OCI-LY7 (cell line): ENCODE measurements around the gene GNAQ. TPM values are rescaled to one million over a fixed set of nuclear protein-coding genes. Genes with fewer than 3 reads are reported as not detected.
"Not testable (repeated sequence)": the region's sequence is repeated elsewhere in the genome, so short reads cannot be mapped to it uniquely, and the experiment has no call there.

Source experiments
- BruUV-seq: library from RNA; stranded (reverse); fragments of 400-500 nt; replicated peaks from 2 replicates; lab custom pipeline; 2021; lab: Mats Ljungman, UMichigan
- CTCF ChIA-PET: fragments of 300-600 bp; sonication (Branson Sonifier 250); formaldehyde crosslinking; loops from one replicate; lab custom pipeline; 2022; ENCODE audit warnings: antibody characterized with exemption; ENCODE audit not compliant: unreplicated experiment; lab: Charles Lee
- POLR2A ChIA-PET: fragments of 300-600 bp; sonication (Branson Sonifier 250); formaldehyde crosslinking; loops from one replicate; lab custom pipeline; 2022; ENCODE audit warnings: antibody characterized with exemption; lab: Charles Lee
- DNase-seq: peaks from one replicate; pipeline ENCODE4 v3.0.0-alpha.2; 2015; ENCODE audit warnings: low spot score
- H2AFZ ChIP-seq: fragments of 200-600 bp; sonication (generic), shearing (Covaris generic); 2 replicates; pipeline ENCODE4 v1.6.1; 2014; ENCODE audit warnings: mild to moderate bottlenecking, antibody characterized with exemption, low read length, moderate library complexity
- H3K27ac ChIP-seq: fragments of 200-600 bp; sonication (generic); 2 replicates; pipeline ENCODE4 v1.5.1; 2014; ENCODE audit warnings: mixed run types, low read depth, mild to moderate bottlenecking, moderate library complexity, low read length, inconsistent platforms; ENCODE audit not compliant: poor library complexity, severe bottlenecking
- H3K36me3 ChIP-seq: fragments of 200-600 bp; sonication (generic); 2 replicates; pipeline ENCODE4 v1.6.1; 2014; ENCODE audit warnings: mild to moderate bottlenecking, antibody characterized with exemption, low read length, moderate library complexity, mixed read lengths; ENCODE audit not compliant: insufficient read depth
- H3K4me1 ChIP-seq: fragments of 200-600 bp; sonication (generic); 2 replicates; pipeline ENCODE4 v1.5.1; 2014; ENCODE audit warnings: mild to moderate bottlenecking, low read length; ENCODE audit not compliant: insufficient read depth, poor library complexity, severe bottlenecking
- H3K4me2 ChIP-seq: fragments of 200-600 bp; sonication (generic); 2 replicates; pipeline ENCODE4 v1.6.1; 2014; ENCODE audit warnings: mild to moderate bottlenecking, low read length
- H3K4me3 ChIP-seq: fragments of 200-600 bp; sonication (generic); 2 replicates; pipeline ENCODE4 v1.5.1; 2014; ENCODE audit warnings: mild to moderate bottlenecking, low read depth, low read length; ENCODE audit not compliant: poor library complexity, severe bottlenecking
- H3K79me2 ChIP-seq: fragments of 200-600 bp; sonication (generic); 2 replicates; pipeline ENCODE4 v1.6.1; 2016; ENCODE audit warnings: low read depth, mild to moderate bottlenecking, low read length, moderate library complexity, mixed read lengths; ENCODE audit not compliant: insufficient read depth
- H3K9me2 ChIP-seq: fragments of 200-600 bp; sonication (generic); 2 replicates; pipeline ENCODE4 v1.6.1; 2016; ENCODE audit warnings: mild to moderate bottlenecking, low read length, mixed read lengths; ENCODE audit not compliant: insufficient read depth
- H3K9me3 ChIP-seq: fragments of 200-600 bp; sonication (generic); 2 replicates; pipeline ENCODE4 v1.6.1; 2014; ENCODE audit warnings: mild to moderate bottlenecking, mixed run types, low read length, mixed read lengths
- H4K20me1 ChIP-seq: fragments of 200-600 bp; sonication (generic); 2 replicates; pipeline ENCODE4 v1.6.1; 2014; ENCODE audit warnings: mild to moderate bottlenecking, antibody characterized with exemption, low read length, moderate library complexity, mixed read lengths; ENCODE audit not compliant: insufficient read depth
- EZH2phosphoT487 ChIP-seq: fragments of 200-600 bp; sonication (generic); IDR thresholded peaks from 2 replicates; pipeline ENCODE4 v1.6.1; 2018; ENCODE audit warnings: low read depth, borderline replicate concordance, mild to moderate bottlenecking, mixed run types, antibody characterized with exemption, low read length, moderate library complexity, mixed read lengths
- intact Hi-C: fragments of 100-400 bp; cut with micrococcal nuclease; formaldehyde crosslinking; loops from one replicate; pipeline ENCODE4 v1.10.0; 2022; ENCODE audit not compliant: unreplicated experiment
- total RNA-seq, 2 experiments: library from RNA; depleted of rRNA in 1 of 2; stranded (reverse); fragments of >200 nt in 1 of 2; shearing (Covaris generic) in 1 of 2; gene quantifications; 2 replicates each; pipeline ENCODE4 v1.2.3, GENCODE V29; 2014 to 2022
- TF ChIP-seq, protein P1 (sequence below): fragments of 200-600 bp; sonication (generic); conservative IDR thresholded peaks from 2 replicates; pipeline ENCODE4 v1.5.1; 2014; ENCODE audit warnings: mild to moderate bottlenecking, antibody characterized with exemption, low read length, moderate library complexity, mixed read lengths

GNAQ gene
- total RNA-seq, 2 experiments from 2014 or later: not detected

DNA sequence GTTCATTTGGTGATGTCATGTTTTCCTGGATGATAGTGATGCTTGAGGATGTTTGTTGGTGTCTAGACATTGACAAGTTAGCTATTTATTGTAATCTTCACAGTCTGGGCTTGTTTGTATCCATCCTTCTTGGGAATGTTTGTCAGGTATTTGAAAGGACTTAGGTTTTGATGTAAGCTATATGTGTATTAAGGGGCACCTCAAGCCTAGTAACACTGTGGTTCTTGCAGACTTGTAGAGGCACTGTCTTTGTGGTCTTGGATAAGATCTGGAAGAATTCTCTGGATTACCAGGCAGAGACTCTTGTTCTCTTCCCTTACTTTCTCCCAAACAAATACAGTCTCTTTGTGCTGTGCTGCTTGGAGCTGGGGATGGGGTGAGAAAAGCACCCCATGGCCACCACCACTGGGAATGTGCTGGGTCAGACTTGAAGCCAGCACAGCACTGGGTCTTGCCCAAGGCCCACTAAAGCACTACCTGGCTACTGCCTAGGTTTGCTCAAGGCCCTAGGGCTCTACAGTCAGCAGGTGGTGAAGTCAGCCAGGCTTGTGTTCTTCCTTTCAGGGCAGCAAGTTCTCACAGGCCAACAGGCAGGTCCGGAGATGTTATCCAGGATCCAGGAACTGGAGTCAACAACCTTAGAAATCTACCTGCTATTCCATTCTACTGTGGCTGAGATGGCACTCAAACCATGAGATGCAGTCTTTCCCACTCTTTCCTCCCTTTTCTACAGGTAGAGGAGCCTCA, 334.2 kb downstream of the GNAQ start:
- CTCF ChIA-PET: no interaction called here
- no peaks in the 10 kb centered on the region for H3K79me2 ChIP-seq
- no peak for TF ChIP-seq EZH2phosphoT487
- TF ChIP-seq, protein P1, sequence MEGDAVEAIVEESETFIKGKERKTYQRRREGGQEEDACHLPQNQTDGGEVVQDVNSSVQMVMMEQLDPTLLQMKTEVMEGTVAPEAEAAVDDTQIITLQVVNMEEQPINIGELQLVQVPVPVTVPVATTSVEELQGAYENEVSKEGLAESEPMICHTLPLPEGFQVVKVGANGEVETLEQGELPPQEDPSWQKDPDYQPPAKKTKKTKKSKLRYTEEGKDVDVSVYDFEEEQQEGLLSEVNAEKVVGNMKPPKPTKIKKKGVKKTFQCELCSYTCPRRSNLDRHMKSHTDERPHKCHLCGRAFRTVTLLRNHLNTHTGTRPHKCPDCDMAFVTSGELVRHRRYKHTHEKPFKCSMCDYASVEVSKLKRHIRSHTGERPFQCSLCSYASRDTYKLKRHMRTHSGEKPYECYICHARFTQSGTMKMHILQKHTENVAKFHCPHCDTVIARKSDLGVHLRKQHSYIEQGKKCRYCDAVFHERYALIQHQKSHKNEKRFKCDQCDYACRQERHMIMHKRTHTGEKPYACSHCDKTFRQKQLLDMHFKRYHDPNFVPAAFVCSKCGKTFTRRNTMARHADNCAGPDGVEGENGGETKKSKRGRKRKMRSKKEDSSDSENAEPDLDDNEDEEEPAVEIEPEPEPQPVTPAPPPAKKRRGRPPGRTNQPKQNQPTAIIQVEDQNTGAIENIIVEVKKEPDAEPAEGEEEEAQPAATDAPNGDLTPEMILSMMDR: no peak
- POLR2A ChIA-PET: no interaction called here
- no peak overlapping the region for H3K4me2 ChIP-seq
- no peaks in the 10 kb centered on the region for H4K20me1 ChIP-seq
- no peak for DNase-seq
- H3K36me3 ChIP-seq: no peaks in the 10 kb centered on the region
- no peak overlapping the region for H3K27ac ChIP-seq
- H3K4me1 ChIP-seq: no peaks in the 10 kb centered on the region
- no TSS peak for BruUV-seq
- intact Hi-C loops: no loop called here
- no peak overlapping the region for H2AFZ ChIP-seq
- no peaks in the 10 kb centered on the region for H3K9me3 ChIP-seq
- no peak overlapping the region for H3K4me3 ChIP-seq
- no peaks in the 10 kb centered on the region for H3K9me2 ChIP-seq

GRCh38 chr9:77690723-77691122, 340.9 kb downstream of the GNAQ start:
- POLR2A ChIA-PET, BruUV-seq, intact Hi-C loops, CTCF ChIA-PET, H3K36me3 ChIP-seq, DNase-seq, H3K27ac ChIP-seq, H3K4me1 ChIP-seq, H3K4me3 ChIP-seq, H3K9me2 ChIP-seq, H4K20me1 ChIP-seq, H2AFZ ChIP-seq, H3K4me2 ChIP-seq, H3K9me3 ChIP-seq, H3K79me2 ChIP-seq: not testable (repeated sequence)

DNA sequence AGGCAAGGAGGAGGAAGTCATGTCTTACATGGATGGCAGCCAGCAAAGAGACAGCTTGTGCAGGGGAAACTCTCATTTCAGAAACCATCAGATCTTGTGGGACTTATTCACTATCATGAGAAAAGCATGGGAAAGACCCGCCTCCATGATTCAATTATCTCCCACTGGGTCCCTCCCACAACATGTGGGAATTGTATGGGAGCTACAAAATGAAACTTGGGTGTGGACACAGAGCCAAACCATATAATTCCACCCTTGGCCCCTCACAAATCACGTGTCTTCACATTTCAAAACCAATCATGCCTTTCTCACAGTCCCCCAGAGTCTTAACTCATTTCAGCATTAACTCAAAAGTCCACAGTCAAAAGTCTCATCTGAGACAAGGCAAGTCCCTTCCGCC, 341.5 kb downstream of the GNAQ start:
- POLR2A ChIA-PET, CTCF ChIA-PET: not testable (repeated sequence)

GRCh38 chr9:77687737-77688136, 343.9 kb downstream of the GNAQ start:
- H3K9me3 ChIP-seq, H4K20me1 ChIP-seq, H3K27ac ChIP-seq, H3K79me2 ChIP-seq, H2AFZ ChIP-seq, H3K36me3 ChIP-seq, POLR2A ChIA-PET, DNase-seq, H3K4me2 ChIP-seq, BruUV-seq, H3K4me1 ChIP-seq, CTCF ChIA-PET, H3K4me3 ChIP-seq, intact Hi-C loops, H3K9me2 ChIP-seq: not testable (repeated sequence)

More for the DNA sequence above, 341.5 kb downstream of the GNAQ start:
- H3K36me3 ChIP-seq, H3K4me2 ChIP-seq, intact Hi-C loops, DNase-seq, H3K4me1 ChIP-seq, H3K9me2 ChIP-seq, H3K9me3 ChIP-seq, H3K27ac ChIP-seq, H3K79me2 ChIP-seq, H2AFZ ChIP-seq, H4K20me1 ChIP-seq, H3K4me3 ChIP-seq, BruUV-seq: not testable (repeated sequence)
